ENCODE results near the gene AMN1.

GRCh38 chr12:31641509-31642090 is 87.2 kb downstream of the AMN1 start:
- TF ChIP-seq CTCF (conservative IDR thresholded peaks at IDR 0.05; ENCODE audit: low read length) (no peak), EZH2phosphoT487 (IDR thresholded peaks at IDR 0.05; ENCODE audit: borderline replicate concordance, low read depth, low read length) (no peak)
